GM08714 (cell line): ENCODE results near the gene CTSA.
"Not testable (repeated sequence)": the region's sequence is repeated elsewhere in the genome, so short reads cannot be mapped to it uniquely, and the experiment has no call there.

Experiments
- H3K4me3 ChIP-seq: fragments of 200-500 bp; sonication (Bioruptor generic); 2 replicates; pipeline ENCODE4 v1.5.1; 2014; ENCODE audit warnings: mild to moderate bottlenecking, low read length, inconsistent platforms
- ZNF274 ChIP-seq: IDR thresholded peaks from 2 replicates; pipeline ENCODE4 v1.6.1; 2012; ENCODE audit warnings: mild to moderate bottlenecking, low read depth, low read length

The CTSA gene

GRCh38 chr20:45925821-45926506 is 34.8 kb downstream of the CTSA start:
- H3K4me3 ChIP-seq: no peak overlapping the region
- no peak for TF ChIP-seq ZNF274

- no peak overlapping the region for H3K4me3 ChIP-seq
- no peak for TF ChIP-seq ZNF274
These were observed 35.6 kb downstream of the CTSA start for GRCh38 chr20:45926731-45927070.

- no peak overlapping the region for H3K4me3 ChIP-seq
- no peak for TF ChIP-seq ZNF274
These were observed 36.1 kb downstream of the CTSA start for GRCh38 chr20:45927071-45927878.

- not testable (repeated sequence) for H3K4me3 ChIP-seq
These were observed 40.5 kb downstream of the CTSA start for GRCh38 chr20:45931680-45932079.

GRCh38 chr20:45933266-45934045 is 42.3 kb downstream of the CTSA start:
- no peak for TF ChIP-seq ZNF274
- H3K4me3 ChIP-seq: peak overlapping the region; percentile 72

GRCh38 chr20:45934046-45934585 is 43.0 kb downstream of the CTSA start:
- peak overlapping the region; percentile 72 for H3K4me3 ChIP-seq
- TF ChIP-seq ZNF274: no peak

GRCh38 chr20:45934586-45935415 is 43.7 kb downstream of the CTSA start, which contains the start of gene PCIF1:
PCIF1 (plus strand) TSS chr20:45934683; CDS start chr20:45939000, 4,317 bp downstream.
- no peak for TF ChIP-seq ZNF274
- peak within 1 kb of the TSS; percentile 96 for H3K4me3 ChIP-seq

GRCh38 chr20:45935416-45936046 is 44.4 kb downstream of the CTSA start:
- H3K4me3 ChIP-seq: peak overlapping the region; percentile 96
- no peak for TF ChIP-seq ZNF274

GRCh38 chr20:45937765-45938164 is 46.6 kb downstream of the CTSA start:
- no peak overlapping the region for H3K4me3 ChIP-seq
- TF ChIP-seq ZNF274: no peak

- no peak overlapping the region for H3K4me3 ChIP-seq
- TF ChIP-seq ZNF274: no peak
These were observed 47.7 kb downstream of the CTSA start for GRCh38 chr20:45938727-45939438.

GRCh38 chr20:45940053-45940452 is 48.9 kb downstream of the CTSA start:
- no peak for TF ChIP-seq ZNF274

GRCh38 chr20:45940469-45940868 is 49.3 kb downstream of the CTSA start:
- no peak for TF ChIP-seq ZNF274

More at GRCh38 chr20:45940053-45940452, 48.9 kb downstream of the CTSA start:
- no peak overlapping the region for H3K4me3 ChIP-seq

More at GRCh38 chr20:45940469-45940868, 49.3 kb downstream of the CTSA start:
- no peak overlapping the region for H3K4me3 ChIP-seq
